Parathyroid adenoma (tissue), 2 donors: ENCODE measurements around the gene PROM1.

Experiments used
- H2AFZ ChIP-seq: fragments of 300-600 bp; sonication (generic); one replicate; pipeline ENCODE4 v1.7.0; 2017; ENCODE audit warnings: antibody characterized with exemption, mild to moderate bottlenecking
- H3K27ac ChIP-seq: fragments of 300-600 bp; sonication (generic); one replicate; pipeline ENCODE4 v1.7.0; 2017
- H3K27me3 ChIP-seq: fragments of 300-600 bp; sonication (generic); one replicate; pipeline ENCODE4 v1.7.0; 2017; ENCODE audit warnings: low read length; ENCODE audit not compliant: control insufficient read depth, insufficient read depth
- H3K36me3 ChIP-seq: fragments of 300-600 bp; sonication (generic); one replicate; pipeline ENCODE4 v1.7.0; 2017; ENCODE audit warnings: low read length; ENCODE audit not compliant: control insufficient read depth, insufficient read depth
- H3K4me1 ChIP-seq: fragments of 300-600 bp; sonication (generic); one replicate; pipeline ENCODE4 v1.7.0; 2017; ENCODE audit warnings: control low read depth
- H3K4me2 ChIP-seq: fragments of 300-600 bp; sonication (generic); one replicate; pipeline ENCODE4 v1.7.0; 2017; ENCODE audit warnings: low read length
- H3K4me3 ChIP-seq: fragments of 300-600 bp; sonication (generic); one replicate; pipeline ENCODE4 v1.7.0; 2017; ENCODE audit warnings: low read depth, low read length
- H3K79me2 ChIP-seq: fragments of 300-600 bp; sonication (generic); one replicate; pipeline ENCODE4 v1.7.0; 2017; ENCODE audit warnings: control low read depth
- H3K9ac ChIP-seq: fragments of 300-600 bp; sonication (generic); one replicate; pipeline ENCODE4 v1.7.0; 2017; ENCODE audit warnings: mild to moderate bottlenecking
- H3K9me3 ChIP-seq: fragments of 300-600 bp; sonication (generic); one replicate; pipeline ENCODE4 v1.7.0; 2017; ENCODE audit warnings: low read length; ENCODE audit not compliant: control insufficient read depth
- TF ChIP-seq, protein P1 (sequence below): fragments of 300-600 bp; sonication (generic); IDR thresholded peaks from one replicate; pipeline ENCODE4 v1.7.0; 2017; ENCODE audit warnings: antibody characterized with exemption, mild to moderate bottlenecking
- donor health status: primary hyperparathyroidism.

The PROM1 gene

DNA sequence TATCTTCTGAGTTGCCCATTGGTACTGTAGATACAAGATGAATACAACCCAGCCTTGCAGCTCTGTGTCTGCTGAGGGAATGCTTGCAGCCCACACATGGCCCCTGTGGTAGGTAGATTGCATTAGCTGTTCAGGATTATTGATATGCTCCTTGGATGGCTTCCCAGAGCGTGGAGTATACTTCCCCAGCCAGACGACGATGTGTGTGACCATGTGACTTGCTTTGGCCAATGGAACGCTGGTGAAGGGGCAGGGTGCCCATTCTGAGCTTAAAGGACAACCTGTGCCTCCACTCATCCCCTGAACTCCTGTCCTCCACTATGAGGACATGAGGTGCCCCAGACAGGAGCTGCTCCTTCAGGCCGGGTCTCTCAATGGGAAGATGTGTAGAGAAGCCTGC, 96.9 kb downstream of the PROM1 start:
- TF ChIP-seq, protein P1, sequence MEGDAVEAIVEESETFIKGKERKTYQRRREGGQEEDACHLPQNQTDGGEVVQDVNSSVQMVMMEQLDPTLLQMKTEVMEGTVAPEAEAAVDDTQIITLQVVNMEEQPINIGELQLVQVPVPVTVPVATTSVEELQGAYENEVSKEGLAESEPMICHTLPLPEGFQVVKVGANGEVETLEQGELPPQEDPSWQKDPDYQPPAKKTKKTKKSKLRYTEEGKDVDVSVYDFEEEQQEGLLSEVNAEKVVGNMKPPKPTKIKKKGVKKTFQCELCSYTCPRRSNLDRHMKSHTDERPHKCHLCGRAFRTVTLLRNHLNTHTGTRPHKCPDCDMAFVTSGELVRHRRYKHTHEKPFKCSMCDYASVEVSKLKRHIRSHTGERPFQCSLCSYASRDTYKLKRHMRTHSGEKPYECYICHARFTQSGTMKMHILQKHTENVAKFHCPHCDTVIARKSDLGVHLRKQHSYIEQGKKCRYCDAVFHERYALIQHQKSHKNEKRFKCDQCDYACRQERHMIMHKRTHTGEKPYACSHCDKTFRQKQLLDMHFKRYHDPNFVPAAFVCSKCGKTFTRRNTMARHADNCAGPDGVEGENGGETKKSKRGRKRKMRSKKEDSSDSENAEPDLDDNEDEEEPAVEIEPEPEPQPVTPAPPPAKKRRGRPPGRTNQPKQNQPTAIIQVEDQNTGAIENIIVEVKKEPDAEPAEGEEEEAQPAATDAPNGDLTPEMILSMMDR: no peak
- Histone ChIP-seq H3K4me1 (peaks cover 5% of the 10 kb centered on the region), H3K9ac (no peak overlapping the region), H3K36me3 (no peaks in the 10 kb centered on the region), H3K4me3 (no peak overlapping the region), H3K79me2 (no peaks in the 10 kb centered on the region), H2AFZ (no peak overlapping the region), H3K27ac (no peak overlapping the region), H3K27me3 (no peaks in the 10 kb centered on the region), H3K9me3 (no peaks in the 10 kb centered on the region), H3K4me2 (no peak overlapping the region)

DNA sequence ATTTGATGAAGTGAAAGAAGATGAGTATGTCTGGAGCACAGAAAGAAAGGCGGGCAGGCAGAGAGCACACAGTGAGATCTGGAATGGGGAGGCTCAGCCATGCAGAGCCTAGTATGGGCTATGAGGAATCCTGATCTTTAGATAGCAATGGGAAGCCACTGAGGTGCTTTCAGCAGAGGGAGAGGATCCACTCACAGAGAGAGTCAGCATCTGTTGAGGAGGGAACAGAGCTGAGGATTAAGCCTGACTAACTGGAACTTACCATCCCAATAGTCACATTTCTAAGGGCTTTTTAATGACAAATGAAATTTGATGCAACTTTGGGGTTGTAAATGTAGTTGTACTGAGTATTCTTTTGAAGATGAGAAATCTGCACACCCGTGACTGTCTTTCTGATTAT, 100.2 kb downstream of the PROM1 start:
- H3K9me3 ChIP-seq: no peaks in the 10 kb centered on the region
- no peaks in the 10 kb centered on the region for H3K36me3 ChIP-seq
- H3K4me1 ChIP-seq: no peaks in the 10 kb centered on the region
- H2AFZ ChIP-seq: no peak overlapping the region
- no peak overlapping the region for H3K9ac ChIP-seq
- TF ChIP-seq, protein P1: no peak
- H3K4me3 ChIP-seq: no peak overlapping the region
- no peak overlapping the region for H3K27ac ChIP-seq
- no peaks in the 10 kb centered on the region for H3K27me3 ChIP-seq
- no peaks in the 10 kb centered on the region for H3K79me2 ChIP-seq
- H3K4me2 ChIP-seq: no peak overlapping the region

DNA sequence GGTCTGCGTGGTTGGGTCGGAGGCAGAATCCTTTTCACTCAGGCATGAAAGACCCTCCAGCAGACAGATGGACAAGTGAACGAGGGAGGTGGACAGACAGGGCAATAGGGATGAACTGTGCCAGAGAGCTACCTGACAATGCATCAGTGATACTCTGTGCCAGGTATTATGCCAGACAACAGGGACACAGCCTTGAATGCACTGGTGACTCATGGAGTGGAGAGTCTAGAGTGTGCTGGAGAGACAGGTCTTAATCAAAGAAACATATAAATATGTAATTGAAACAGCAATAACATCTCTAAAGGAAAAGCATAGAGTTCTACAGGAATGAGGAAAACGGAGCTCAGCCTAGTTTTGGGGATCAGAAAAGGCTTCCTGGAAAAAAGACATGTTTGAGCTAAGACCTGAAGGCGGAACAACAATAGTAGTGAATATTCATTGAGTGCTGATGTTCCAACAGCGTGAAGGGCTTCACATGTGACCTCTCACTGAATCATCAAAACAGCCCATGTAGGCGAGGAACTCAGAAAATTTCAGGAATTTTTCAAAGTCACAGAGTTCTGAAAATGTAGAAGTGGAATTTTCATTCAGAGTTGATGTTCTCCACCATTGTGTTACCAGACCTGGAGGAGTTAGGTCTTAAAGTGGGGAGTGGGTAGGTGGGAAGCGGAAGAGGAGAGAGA, 100.8 kb downstream of the PROM1 start:
- Histone ChIP-seq H3K4me2 (no peak overlapping the region), H3K4me1 (no peaks in the 10 kb centered on the region), H2AFZ (no peak overlapping the region), H3K27me3 (no peaks in the 10 kb centered on the region), H3K79me2 (no peaks in the 10 kb centered on the region), H3K9me3 (no peaks in the 10 kb centered on the region), H3K36me3 (no peaks in the 10 kb centered on the region), H3K27ac (no peak overlapping the region), H3K4me3 (no peak overlapping the region), H3K9ac (no peak overlapping the region)
- TF ChIP-seq, protein P1: no peak

DNA sequence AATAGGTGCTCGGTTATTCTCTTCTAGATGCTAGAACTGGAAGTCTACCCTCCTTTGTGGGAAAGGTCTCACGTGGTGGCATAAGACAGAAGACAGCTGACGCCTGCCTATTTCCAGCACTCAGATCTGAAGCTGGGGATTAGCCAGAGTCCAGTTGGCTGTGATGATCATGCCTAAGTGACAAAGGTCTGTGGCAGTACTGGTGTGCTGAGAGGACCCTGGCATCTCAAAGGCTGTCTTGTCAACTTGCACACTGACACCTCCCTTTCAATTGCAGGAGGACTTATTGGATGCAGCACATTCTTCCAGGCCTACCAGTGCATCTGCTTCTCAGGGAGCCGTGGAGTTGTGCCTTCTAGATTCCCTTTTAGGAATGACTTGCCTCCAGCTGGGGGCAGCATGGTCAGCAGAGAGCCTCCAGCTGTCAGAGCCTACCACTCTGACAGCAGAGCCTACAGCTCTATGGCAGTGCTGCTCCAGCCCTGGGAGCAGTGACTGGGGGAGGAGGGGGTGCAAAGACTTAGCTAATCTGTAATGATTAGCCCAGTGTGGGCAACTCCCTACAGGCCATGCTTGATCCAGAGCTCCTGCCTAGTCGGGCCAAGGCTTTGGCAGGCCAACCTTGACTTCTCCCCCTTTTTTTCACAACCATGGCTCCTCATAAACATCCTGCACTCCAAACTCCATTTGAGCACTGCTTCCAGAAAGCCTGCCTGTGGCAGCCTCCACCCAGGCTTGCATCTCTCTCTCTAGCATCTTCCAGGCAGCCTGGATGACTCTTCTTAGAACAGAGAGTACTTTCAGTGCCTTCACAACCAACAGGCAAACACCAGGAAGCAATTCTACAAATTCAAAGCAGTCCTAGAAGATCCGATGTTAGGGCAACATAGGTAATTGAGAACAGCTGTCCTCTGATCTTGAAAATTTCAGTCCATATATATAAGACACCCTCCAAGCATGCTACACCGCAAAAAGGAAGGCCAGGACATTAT, 107.1 kb downstream of the PROM1 start:
- no peak overlapping the region for H3K4me2 ChIP-seq
- H3K9ac ChIP-seq: no peak overlapping the region
- H3K9me3 ChIP-seq: no peaks in the 10 kb centered on the region
- H3K79me2 ChIP-seq: no peaks in the 10 kb centered on the region
- H2AFZ ChIP-seq: no peak overlapping the region
- no peaks in the 10 kb centered on the region for H3K27me3 ChIP-seq
- no peaks in the 10 kb centered on the region for H3K4me1 ChIP-seq
- no peaks in the 10 kb centered on the region for H3K36me3 ChIP-seq
- H3K27ac ChIP-seq: no peak overlapping the region
- H3K4me3 ChIP-seq: no peak overlapping the region
- TF ChIP-seq, protein P1: no peak
